GM10248 (cell line): ENCODE results near the gene MMP11.
A peak's percentile ranks its signal among the peaks of the same experiment; 100 is the strongest.

ENCODE experiments used
- CTCF ChIA-PET: fragments of 300-600 bp; sonication (Branson Sonifier 250); formaldehyde crosslinking; extraction: SDS; loops from one replicate; lab custom pipeline; 2021; ENCODE audit warnings: antibody characterized with exemption; lab: Yijun Ruan, JAX
- POLR2A ChIA-PET: fragments of 350-650 bp; sonication (Branson Sonifier 250); formaldehyde crosslinking; extraction: SDS; loops from one replicate; lab custom pipeline; 2020; ENCODE audit warnings: antibody characterized with exemption; lab: Yijun Ruan, JAX
- DNase-seq: peaks from one replicate; pipeline ENCODE4 v3.0.0; 2012; ENCODE audit errors: extremely low spot score
- CTCF ChIP-seq: IDR thresholded peaks from 2 replicates; pipeline ENCODE4 v1.5.1; 2012; ENCODE audit warnings: mild to moderate bottlenecking, low read depth; ENCODE audit errors: extremely low read depth, missing control alignments, control extremely low read depth

MMP11 gene

GRCh38 chr22:23803001-23803819 is 30.6 kb downstream of the MMP11 start:
- ChIA-PET CTCF (interaction anchor here (0.9 to 3.2 kb wide), 3 partner anchors 18 to 46 kb away, joined by 3 to 9 read pairs (median 3); no protein-coding TSS in a partner anchor), POLR2A (interaction anchor here (0.5 to 0.9 kb wide), 2 partner anchors 16 to 790 kb away, joined by 3 to 4 read pairs; no protein-coding TSS in a partner anchor)
- peak; percentile 58 for DNase-seq
- TF ChIP-seq CTCF, result no peak

GRCh38 chr22:23804781-23805291 is 32.2 kb downstream of the MMP11 start:
- no peak for TF ChIP-seq CTCF
- CTCF ChIA-PET, result interaction anchor here (1.2 to 3.2 kb wide), 6 partner anchors 8 to 47 kb away, joined by 3 to 9 read pairs (median 4); no protein-coding TSS in a partner anchor
- no peak for DNase-seq
- POLR2A ChIA-PET, result no interaction called here

- ChIA-PET POLR2A (no interaction called here), CTCF (interaction anchor here (2.1 to 2.7 kb wide), 2 partner anchors 36 to 43 kb away, joined by 6 to 11 read pairs; no protein-coding TSS in a partner anchor)
- DNase-seq, result no peak
- no peak for TF ChIP-seq CTCF
Measured at GRCh38 chr22:23806837-23807236, 34.2 kb downstream of the MMP11 start.

- DNase-seq, result no peak
- ChIA-PET POLR2A (no interaction called here), CTCF (interaction anchor here (1.3 to 1.9 kb wide), 4 partner anchors 8 to 77 kb away, joined by 3 to 6 read pairs (median 3); no protein-coding TSS in a partner anchor)
- TF ChIP-seq CTCF, result no peak
Measured at GRCh38 chr22:23812378-23812777, 39.7 kb downstream of the MMP11 start.

GRCh38 chr22:23815541-23816155 is 43.0 kb downstream of the MMP11 start:
- CTCF ChIA-PET, result interaction anchor here (0.8 to 1.8 kb wide), 2 partner anchors 11 to 45 kb away, joined by 3 to 4 read pairs; no protein-coding TSS in a partner anchor
- POLR2A ChIA-PET, result interaction anchor here (0.8 kb wide), 1 partner anchor 16 kb away, joined by 3 read pairs; no protein-coding TSS in a partner anchor
- DNase-seq, result no peak
- TF ChIP-seq CTCF, result no peak
